Endothelial cell of umbilical vein (primary cell): Measurements from ENCODE around the gene TUT7. TPM values are rescaled to one million over a fixed set of nuclear protein-coding genes. Genes with fewer than 3 reads are reported as not detected.

ENCODE experiments used
- BruUV-seq: library from RNA; stranded (reverse); fragments of 400-500 nt; replicated peaks from 2 replicates; lab custom pipeline; 2021; lab: Mats Ljungman, UMichigan
- CTCF ChIA-PET: fragments of 300-600, 350-600 bp; sonication (Branson Sonifier 250); formaldehyde crosslinking; loops from one replicate; lab custom pipeline; 2021; ENCODE audit warnings: antibody characterized with exemption, inconsistent platforms; lab: Charles Lee
- POLR2A ChIA-PET: fragments of 300-600, 350-600 bp; sonication (Branson Sonifier 250); formaldehyde crosslinking; loops from one replicate; lab custom pipeline; 2021; ENCODE audit warnings: antibody characterized with exemption, inconsistent platforms; lab: Charles Lee
- DNase-seq: peaks from one replicate; pipeline ENCODE4 v3.0.0-alpha.2; 2011; ENCODE audit warnings: low read depth, low spot score
- FAIRE-seq: peaks from 2 replicates; lab custom pipeline; 2011; peaks lifted over from hg19 to GRCh38; lab: Jason Lieb, UNC
- H2AFZ ChIP-seq: 2 replicates; pipeline ENCODE4 v1.6.0; 2012; ENCODE audit warnings: low read depth, low read length, control low read depth, inconsistent platforms
- H3K27ac ChIP-seq: 2 replicates; pipeline ENCODE4 v1.5.1; 2011; ENCODE audit warnings: low read depth, mild to moderate bottlenecking, control low read depth, low read length, moderate library complexity; ENCODE audit not compliant: insufficient read depth
- H3K27me3 ChIP-seq, 2 experiments: 2 replicates each; pipeline versions ENCODE4 v1.6.0 to v1.6.1; 2011; ENCODE audit warnings: low read length in 2 of 2, mixed read lengths in 1 of 2; ENCODE audit not compliant: control insufficient read depth in 2 of 2, insufficient read depth in 2 of 2
- H3K36me3 ChIP-seq, 2 experiments: 2 replicates in 1 of 2; 3 replicates in 1 of 2; pipeline ENCODE4 v1.5.1; 2011; ENCODE audit warnings: low read length in 2 of 2, mild to moderate bottlenecking in 1 of 2, moderate library complexity in 1 of 2; ENCODE audit not compliant: control insufficient read depth in 2 of 2, insufficient read depth in 2 of 2; ENCODE audit errors: extremely low read depth in 1 of 2
- H3K4me1 ChIP-seq: 3 replicates; pipeline ENCODE4 v1.5.1; 2011; ENCODE audit warnings: mild to moderate bottlenecking, low read length; ENCODE audit not compliant: control insufficient read depth, insufficient read depth; ENCODE audit errors: extremely low read depth
- H3K4me2 ChIP-seq: 2 replicates; pipeline ENCODE4 v1.6.1; 2011; ENCODE audit warnings: low read length, control low read depth, mixed read lengths; ENCODE audit not compliant: insufficient read depth
- H3K4me3 ChIP-seq, 3 experiments: fragments of 200-600 bp in 1 of 3; sonication (generic), shearing (Covaris generic) in 1 of 3; replicated peaks in 1 of 3; 2 replicates each; pipeline ENCODE4 v1.5.1; 2011 to 2016; ENCODE audit warnings: control low read depth in 3 of 3, low read length in 3 of 3, mild to moderate bottlenecking in 2 of 3, inconsistent platforms in 1 of 3, low read depth in 1 of 3, moderate library complexity in 1 of 3; ENCODE audit not compliant: insufficient read depth in 1 of 3
- H3K79me2 ChIP-seq: 2 replicates; pipeline ENCODE4 v1.6.0; 2012; ENCODE audit warnings: low read length, inconsistent platforms; ENCODE audit not compliant: control insufficient read depth, insufficient read depth
- H3K9ac ChIP-seq: replicated peaks from 2 replicates; pipeline ENCODE3; 2011; ENCODE audit warnings: low read length, control low read depth; ENCODE audit not compliant: insufficient read depth; ENCODE audit errors: extremely low read depth
- H3K9me1 ChIP-seq: replicated peaks from 3 replicates; pipeline ENCODE4 v1.6.0; 2011; ENCODE audit warnings: mild to moderate bottlenecking, low read length; ENCODE audit not compliant: control insufficient read depth, insufficient read depth; ENCODE audit errors: extremely low read depth
- H3K9me3 ChIP-seq: replicated peaks from 2 replicates; pipeline ENCODE4 v1.5.1; 2012; ENCODE audit warnings: low read length, inconsistent platforms; ENCODE audit not compliant: control insufficient read depth, insufficient read depth
- H4K20me1 ChIP-seq: replicated peaks from 2 replicates; pipeline ENCODE3; 2011; ENCODE audit warnings: mild to moderate bottlenecking, low read length; ENCODE audit not compliant: control insufficient read depth, insufficient read depth; ENCODE audit errors: extremely low read depth
- EZH2 ChIP-seq: IDR thresholded peaks from 2 replicates; pipeline ENCODE4 v1.6.1; 2012; ENCODE audit warnings: borderline replicate concordance, low read depth, mild to moderate bottlenecking, moderate library complexity, low read length, inconsistent platforms; ENCODE audit not compliant: severe bottlenecking
- FOS ChIP-seq: IDR thresholded peaks from 2 replicates; pipeline ENCODE4 v1.6.1; 2011; ENCODE audit warnings: mild to moderate bottlenecking, low read length, moderate library complexity, borderline replicate concordance; ENCODE audit not compliant: insufficient read depth
- GATA2 ChIP-seq: IDR thresholded peaks from 2 replicates; pipeline ENCODE4 v1.7.0; 2011; ENCODE audit warnings: low read depth, mild to moderate bottlenecking, moderate library complexity, mixed read lengths, low read length; ENCODE audit not compliant: insufficient read length, insufficient read depth
- JUN ChIP-seq: IDR thresholded peaks from 2 replicates; pipeline ENCODE4 v1.6.1; 2011; ENCODE audit warnings: borderline replicate concordance, low read depth; ENCODE audit not compliant: insufficient read length, insufficient read depth
- MYC ChIP-seq: IDR thresholded peaks from one replicate; pipeline ENCODE4 v1.6.1; 2011; ENCODE audit warnings: mild to moderate bottlenecking, low read depth, low read length
- POLR2A ChIP-seq: IDR thresholded peaks from 2 replicates; pipeline ENCODE4 v1.6.1; 2012; ENCODE audit warnings: low read depth, mild to moderate bottlenecking, control low read depth, low read length
- POLR2AphosphoS5 ChIP-seq: IDR thresholded peaks from 2 replicates; pipeline ENCODE4 v1.6.1; 2012; ENCODE audit warnings: low read depth, mild to moderate bottlenecking, control low read depth, low read length, moderate library complexity; ENCODE audit not compliant: insufficient read depth
- dilution Hi-C: fragments of 300-500 bp; cut with MboI; formaldehyde crosslinking; loops from one replicate; pipeline ENCODE4 v1.15.0; 2019; ENCODE audit warnings: low sequenced_read_pairs; ENCODE audit not compliant: extremely low pct_ligation_motif_present
- intact Hi-C: fragments of 100-400 bp; cut with micrococcal nuclease; formaldehyde crosslinking; loops from one replicate; pipeline ENCODE4 v1.10.0; 2022
- polyA plus RNA-seq, 4 experiments: library from polyadenylated mRNA; depleted of rRNA in 3 of 4; stranded (reverse) in 3 of 4; unstranded in 1 of 4; fragments of >200 nt; gene quantifications; 2 replicates each; pipeline versions ENCODE4 v1.2.1 to v1.2.3, GENCODE V29; 2011 to 2012; ENCODE audit warnings: missing spikeins in 1 of 4
- total RNA-seq: library from RNA; stranded (reverse); gene quantifications from 2 replicates; pipeline ENCODE4 v1.2.3, GENCODE V29; 2021
- TF ChIP-seq, protein P1 (sequence below), 2 donors: IDR thresholded peaks; 1 replicate in 1 of 2; 2 replicates in 1 of 2; pipeline ENCODE4 v1.5.1; 2011; ENCODE audit warnings: low read length in 2 of 2, mild to moderate bottlenecking in 2 of 2, moderate library complexity in 2 of 2, control low read depth in 1 of 2, inconsistent platforms in 1 of 2, low read depth in 1 of 2; ENCODE audit not compliant: insufficient read depth in 1 of 2; ENCODE audit errors: extremely low read depth in 1 of 2
- TF ChIP-seq, protein P2 (sequence below): IDR thresholded peaks from 2 replicates; pipeline ENCODE4 v1.6.1; 2011; ENCODE audit not compliant: insufficient read depth, insufficient read length

The TUT7 gene
- total and polyA plus RNA-seq, 2 donors (not counting 3 experiments of a cell fraction or from before 2014, with no cell fraction given), result 5.1 to 19.0 TPM

GRCh38 chr9:86275962-86276361 is 78.2 kb downstream of the TUT7 start:
- H3K36me3 ChIP-seq, result peaks cover 3 to 6% of the 10 kb centered on the region in 2 experiments
- ChIA-PET POLR2A (no interaction called here), CTCF (interaction anchor here (1.2 to 3.1 kb wide), 4 partner anchors 9 to 74 kb away, joined by 4 to 22 read pairs (median 8); no protein-coding TSS in a partner anchor)
- dilution Hi-C loops (no loop called here), intact Hi-C loops (loop anchor here (2.0 kb wide), 1 partner anchor 73 kb away; no protein-coding TSS in a partner anchor)
- H3K27me3 ChIP-seq, result no peaks in the 10 kb centered on the region
- no peak overlapping the region for H2AFZ ChIP-seq
- TF ChIP-seq GATA2 (no peak), FOS (no peak), EZH2 (no peak), JUN (no peak), POLR2AphosphoS5 (no peak), POLR2A (no peak), MYC (no peak)
- TF ChIP-seq, protein P1, sequence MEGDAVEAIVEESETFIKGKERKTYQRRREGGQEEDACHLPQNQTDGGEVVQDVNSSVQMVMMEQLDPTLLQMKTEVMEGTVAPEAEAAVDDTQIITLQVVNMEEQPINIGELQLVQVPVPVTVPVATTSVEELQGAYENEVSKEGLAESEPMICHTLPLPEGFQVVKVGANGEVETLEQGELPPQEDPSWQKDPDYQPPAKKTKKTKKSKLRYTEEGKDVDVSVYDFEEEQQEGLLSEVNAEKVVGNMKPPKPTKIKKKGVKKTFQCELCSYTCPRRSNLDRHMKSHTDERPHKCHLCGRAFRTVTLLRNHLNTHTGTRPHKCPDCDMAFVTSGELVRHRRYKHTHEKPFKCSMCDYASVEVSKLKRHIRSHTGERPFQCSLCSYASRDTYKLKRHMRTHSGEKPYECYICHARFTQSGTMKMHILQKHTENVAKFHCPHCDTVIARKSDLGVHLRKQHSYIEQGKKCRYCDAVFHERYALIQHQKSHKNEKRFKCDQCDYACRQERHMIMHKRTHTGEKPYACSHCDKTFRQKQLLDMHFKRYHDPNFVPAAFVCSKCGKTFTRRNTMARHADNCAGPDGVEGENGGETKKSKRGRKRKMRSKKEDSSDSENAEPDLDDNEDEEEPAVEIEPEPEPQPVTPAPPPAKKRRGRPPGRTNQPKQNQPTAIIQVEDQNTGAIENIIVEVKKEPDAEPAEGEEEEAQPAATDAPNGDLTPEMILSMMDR (IDR thresholded peaks at IDR 0.05; ENCODE audit: extremely low read depth in 1 of 2, insufficient read depth in 1 of 2, low read depth in 1 of 2, low read length in 2 of 2), result no peak
- TF ChIP-seq, protein P2, sequence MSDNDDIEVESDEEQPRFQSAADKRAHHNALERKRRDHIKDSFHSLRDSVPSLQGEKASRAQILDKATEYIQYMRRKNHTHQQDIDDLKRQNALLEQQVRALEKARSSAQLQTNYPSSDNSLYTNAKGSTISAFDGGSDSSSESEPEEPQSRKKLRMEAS, result no peak
- no peaks in the 10 kb centered on the region for H3K9me3 ChIP-seq
- no TSS peak for BruUV-seq
- DNase-seq (no peak), FAIRE-seq (no peak)
- no peak overlapping the region for H3K9ac ChIP-seq
- no peak overlapping the region for H3K27ac ChIP-seq
- no peaks in the 10 kb centered on the region for H4K20me1 ChIP-seq
- no peak overlapping the region for H3K4me3 ChIP-seq
- no peak overlapping the region for H3K4me2 ChIP-seq
- H3K4me1 ChIP-seq, result peaks cover 2% of the 10 kb centered on the region
- H3K9me1 ChIP-seq, result no peaks in the 10 kb centered on the region
- H3K79me2 ChIP-seq, result peaks cover 56% of the 10 kb centered on the region
